Loucy (cell line): ENCODE data around the gene UBL3.

Source experiments
- CTCF ChIP-seq: fragments of 200-600 bp; sonication (generic); conservative IDR thresholded peaks from 2 replicates; pipeline ENCODE4 v1.5.1; 2014; ENCODE audit warnings: mild to moderate bottlenecking, antibody characterized with exemption, low read length
- EZH2phosphoT487 ChIP-seq: fragments of 200-600 bp; IDR thresholded peaks from 2 replicates; pipeline ENCODE4 v1.6.1; 2018; ENCODE audit warnings: antibody characterized with exemption, mild to moderate bottlenecking, moderate library complexity, borderline replicate concordance

DNA sequence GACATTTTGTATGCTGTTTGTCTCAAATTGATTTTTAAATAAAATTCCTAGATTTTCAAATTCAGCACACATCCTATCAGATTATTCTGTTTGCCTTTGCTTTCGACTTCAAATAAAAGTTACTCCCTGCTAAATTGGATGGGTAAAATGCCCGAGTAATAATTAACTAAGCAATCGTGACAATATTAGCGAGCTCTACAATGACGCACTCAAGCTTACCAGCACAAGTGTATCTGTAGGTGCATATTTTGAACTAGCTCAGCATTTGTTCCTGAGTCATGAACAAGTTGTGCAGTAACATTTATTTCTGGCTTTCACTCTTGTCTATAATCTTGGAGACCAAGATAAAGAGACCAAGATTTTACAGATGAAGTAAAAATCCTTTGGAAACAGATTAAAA lies 113.4 kb downstream of the UBL3 start:
- TF ChIP-seq CTCF (no peak), EZH2phosphoT487 (no peak)
